Measurements from ENCODE around the gene TNIP1. TPM values are rescaled to one million over a fixed set of nuclear protein-coding genes. Genes with fewer than 3 reads are reported as not detected.

TNIP1 gene
- total RNA-seq, 1 donor from 2014 or later = 114 TPM

DNA sequence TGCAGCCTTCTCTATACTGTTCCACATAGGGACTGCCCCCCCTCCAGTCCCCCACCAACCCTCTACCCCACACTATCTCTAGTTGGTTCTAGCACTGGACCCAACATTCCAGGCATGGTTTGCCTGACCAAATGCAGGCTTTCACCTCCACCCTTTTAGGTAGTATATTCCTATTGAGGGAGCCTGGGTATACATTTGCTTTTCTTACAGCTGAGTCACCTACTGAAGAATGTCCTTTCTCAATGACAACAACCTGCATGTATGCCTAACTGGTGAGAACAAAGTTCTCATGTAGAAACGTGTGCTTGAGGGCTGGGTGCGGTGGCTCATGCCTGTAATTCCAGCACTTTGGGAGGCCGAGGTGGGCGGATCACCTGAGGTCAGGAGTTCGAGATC lies 8.2 kb downstream of the TNIP1 start:
- DNase-seq (ENCODE audit: missing footprints) (no peak), ATAC-seq (no peak)
- intact Hi-C loops (cut with DNase I) = no loop called here

- DNase-seq (ENCODE audit: missing footprints) (no peak), ATAC-seq (no peak)
- intact Hi-C loops (cut with DNase I) = no loop called here
Measured at GRCh38 chr5:151071848-151072629, 8.8 kb downstream of the TNIP1 start.

GRCh38 chr5:151071021-151071420 lies 9.8 kb downstream of the TNIP1 start:
- no peak for ATAC-seq
- DNase-seq (ENCODE audit: missing footprints) = no peak
- intact Hi-C loops (cut with DNase I) = no loop called here

DNA sequence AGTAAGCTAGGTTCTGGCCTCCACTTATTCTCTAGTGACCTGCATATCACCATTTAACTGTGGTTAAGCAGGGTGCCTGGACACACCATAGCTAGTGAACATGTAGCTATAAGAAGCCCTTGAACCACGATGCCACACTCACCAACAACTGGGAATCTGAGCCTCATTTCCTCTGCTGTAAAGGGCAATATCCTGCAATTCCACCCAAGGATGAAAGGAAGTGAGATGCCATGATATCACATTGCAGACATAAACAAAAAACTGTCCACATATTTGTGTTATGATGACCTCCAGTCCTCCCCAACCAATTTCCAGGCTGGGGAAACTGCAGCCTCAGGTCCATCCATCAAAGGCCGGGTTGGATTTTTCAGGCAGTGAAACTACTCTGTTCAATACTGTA lies 10.4 kb downstream of the TNIP1 start:
- intact Hi-C loops (cut with DNase I) = no loop called here

DNA sequence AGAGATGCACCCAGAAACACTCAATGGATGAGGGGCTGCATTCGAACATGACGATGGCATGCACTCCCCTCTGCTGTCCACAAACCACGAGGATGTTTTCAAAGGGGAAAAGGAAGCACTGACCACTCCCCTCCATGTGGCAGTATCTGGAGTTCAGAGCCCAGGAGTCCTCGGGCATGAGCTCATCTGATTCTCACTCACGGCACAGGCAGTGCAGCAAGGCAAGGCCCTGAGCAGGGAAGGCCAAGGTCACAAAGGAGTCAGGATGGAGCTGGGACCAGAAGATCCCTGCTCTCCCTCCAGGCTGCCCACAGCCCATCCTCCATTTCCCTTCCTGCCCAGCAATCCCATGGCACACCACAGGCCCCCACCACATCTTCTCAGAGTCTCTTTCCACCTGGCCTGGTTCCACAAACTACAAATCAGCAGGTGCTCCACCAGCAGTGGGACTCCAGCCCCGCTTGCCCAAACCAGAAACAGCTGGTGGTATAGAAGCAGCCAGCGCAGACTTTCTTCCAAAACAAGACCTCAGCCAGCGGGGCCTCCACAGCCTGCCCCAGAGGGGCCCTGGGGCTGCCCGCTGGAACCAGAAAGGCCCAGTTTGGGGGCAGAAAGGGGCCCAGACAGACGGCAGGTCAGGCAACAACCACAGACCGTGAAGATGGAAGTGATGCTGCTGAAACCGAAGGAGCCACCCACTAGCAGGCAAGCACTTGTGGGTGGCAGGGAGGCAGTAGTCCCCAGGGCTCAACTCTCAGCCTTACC lies 12.2 kb downstream of the TNIP1 start:
- ATAC-seq = peak; percentile 29
- no peak for DNase-seq (ENCODE audit: missing footprints)
- intact Hi-C loops (cut with DNase I) = no loop called here

More for the DNA sequence above, 10.4 kb downstream of the TNIP1 start:
- no peak for ATAC-seq
- DNase-seq (ENCODE audit: missing footprints) = no peak

DNA sequence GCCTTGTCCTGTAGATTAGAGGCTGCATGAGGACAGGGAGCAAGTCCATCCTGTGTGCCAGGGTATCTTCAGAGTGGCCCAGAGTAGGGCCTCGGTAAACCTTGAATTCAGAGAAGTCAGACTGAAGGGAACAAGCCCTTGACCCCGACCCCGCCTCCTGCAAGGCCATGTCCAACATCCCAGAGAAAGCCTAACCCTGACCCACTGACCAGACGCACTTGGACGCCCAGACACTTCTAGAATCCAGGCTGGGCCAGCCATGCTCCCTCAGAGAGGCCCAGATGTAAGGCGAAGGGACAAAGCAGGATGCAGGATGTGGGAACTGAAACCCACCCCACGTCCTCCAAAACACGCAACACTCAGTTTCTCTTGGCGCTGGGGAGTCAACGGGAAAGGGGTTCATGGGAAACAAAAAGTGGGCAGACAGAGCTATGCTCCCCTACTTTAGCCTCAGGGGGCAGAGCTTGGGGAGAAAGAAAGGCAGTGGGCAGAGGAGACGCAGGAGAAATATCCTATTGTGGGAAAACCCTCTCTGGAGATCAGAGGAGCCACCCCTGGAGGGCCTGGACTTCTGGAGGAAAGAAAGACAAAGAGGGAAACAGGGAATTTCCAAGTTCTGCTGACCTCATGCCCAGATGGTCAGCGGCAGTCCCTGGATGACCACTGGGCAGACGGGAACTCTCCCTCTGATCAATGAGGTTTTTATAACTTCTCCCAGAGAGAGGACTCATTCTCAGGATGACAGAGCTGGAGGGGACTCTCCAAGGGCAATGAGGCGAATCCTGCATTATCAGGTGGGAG lies 13.0 kb downstream of the TNIP1 start:
- intact Hi-C loops (cut with DNase I) = no loop called here
- DNase-seq (ENCODE audit: missing footprints) (no peak), ATAC-seq (no peak)

DNA sequence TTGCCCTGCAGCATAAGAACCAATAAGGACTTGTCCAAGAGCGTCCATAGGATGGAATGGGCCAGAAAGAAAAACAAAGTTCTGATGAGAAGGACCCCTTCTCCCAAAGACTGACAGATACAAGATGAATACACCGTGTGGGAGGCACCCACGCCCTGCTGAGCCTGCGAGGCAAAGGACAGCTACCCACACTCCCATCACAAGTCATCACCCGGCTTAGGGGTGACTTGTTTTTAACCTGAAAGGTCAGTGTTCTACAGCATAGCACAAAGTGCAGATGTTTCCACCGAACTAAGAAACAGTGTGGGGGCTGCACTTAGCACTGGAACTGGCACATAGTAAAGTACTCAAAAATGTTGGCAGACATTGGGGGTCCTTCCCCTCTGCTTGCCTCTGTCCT lies 13.9 kb downstream of the TNIP1 start:
- ATAC-seq = no peak
- intact Hi-C loops (cut with DNase I) = no loop called here

GRCh38 chr5:151065609-151066008 lies 15.2 kb downstream of the TNIP1 start:
- ATAC-seq = no peak
- intact Hi-C loops (cut with DNase I) = no loop called here
- DNase-seq (ENCODE audit: missing footprints) = no peak

More for the DNA sequence above, 13.9 kb downstream of the TNIP1 start:
- DNase-seq (ENCODE audit: missing footprints) = no peak

DNA sequence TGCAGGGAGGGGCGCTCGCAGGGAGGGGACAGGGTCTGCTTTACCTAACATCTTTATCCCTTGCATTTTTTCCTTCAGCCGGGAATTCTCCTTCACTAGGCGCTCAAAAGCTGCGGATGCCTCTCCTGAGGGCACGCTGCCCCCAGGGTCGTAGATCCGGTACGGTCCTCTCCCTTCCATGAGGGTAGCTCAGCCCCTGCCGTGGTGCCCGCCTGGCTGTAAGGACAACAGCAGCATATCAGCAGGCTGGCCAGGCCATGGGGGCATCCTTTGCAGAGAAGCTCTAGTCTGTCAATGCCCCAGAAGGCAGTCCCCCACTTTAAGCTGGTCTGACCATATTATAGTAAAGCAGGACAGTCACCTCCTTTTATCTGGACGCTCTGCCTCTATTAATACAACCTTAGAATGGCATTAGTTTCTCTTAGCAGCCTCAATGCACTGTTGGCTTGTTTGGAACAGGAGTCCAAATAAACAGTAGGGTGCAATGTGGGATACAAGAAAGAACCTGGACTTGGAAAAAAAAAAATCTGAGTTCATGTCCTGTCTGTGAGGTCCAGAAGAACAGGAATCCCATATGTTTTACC lies 15.8 kb downstream of the TNIP1 start:
- ATAC-seq (no peak), DNase-seq (ENCODE audit: missing footprints) (no peak)
- intact Hi-C loops (cut with DNase I) = loop anchor here (5.0 kb wide), 1 partner anchor 172 kb away; no protein-coding TSS in a partner anchor

GRCh38 chr5:151063142-151063989 lies 17.5 kb downstream of the TNIP1 start:
- intact Hi-C loops (cut with DNase I) = loop anchor here (2.0 to 5.0 kb wide), 2 partner anchors 17 to 174 kb away; partner anchors contain the start of gene TNIP1
- no peak for DNase-seq (ENCODE audit: missing footprints)

GRCh38 chr5:151062405-151063141 lies 18.3 kb downstream of the TNIP1 start:
- intact Hi-C loops (cut with DNase I) = loop anchor here (2.0 to 5.0 kb wide), 2 partner anchors 18 to 175 kb away; partner anchors contain the start of gene TNIP1
- no peak for ATAC-seq

More at GRCh38 chr5:151063142-151063989, 17.5 kb downstream of the TNIP1 start:
- ATAC-seq = peak; percentile 66

DNA sequence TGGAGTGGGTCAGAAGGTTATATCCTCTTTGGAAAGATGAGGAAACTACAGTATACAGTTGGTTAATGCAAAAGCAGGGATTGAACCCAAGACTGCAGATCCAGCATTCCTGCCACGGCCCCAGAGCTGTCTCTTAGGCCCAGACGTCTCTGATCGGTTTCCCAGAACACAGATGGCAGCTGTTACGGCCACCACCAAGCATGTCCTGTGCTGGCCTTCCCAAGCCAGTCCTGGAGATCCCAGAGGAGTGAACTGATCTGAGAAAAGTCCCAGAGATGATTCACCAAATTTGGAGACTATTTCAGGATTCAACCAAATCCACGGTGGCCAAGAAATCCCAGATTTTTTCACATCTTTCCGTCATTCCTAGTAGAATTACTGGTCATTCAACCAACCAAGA lies 20.1 kb downstream of the TNIP1 start:
- DNase-seq (ENCODE audit: missing footprints) = no peak
- intact Hi-C loops (cut with DNase I) = loop anchor here (5.0 kb wide), 1 partner anchor 177 kb away; no protein-coding TSS in a partner anchor
- peak; percentile 29 for ATAC-seq

More at GRCh38 chr5:151062405-151063141, 18.3 kb downstream of the TNIP1 start:
- DNase-seq (ENCODE audit: missing footprints) = no peak

DNA sequence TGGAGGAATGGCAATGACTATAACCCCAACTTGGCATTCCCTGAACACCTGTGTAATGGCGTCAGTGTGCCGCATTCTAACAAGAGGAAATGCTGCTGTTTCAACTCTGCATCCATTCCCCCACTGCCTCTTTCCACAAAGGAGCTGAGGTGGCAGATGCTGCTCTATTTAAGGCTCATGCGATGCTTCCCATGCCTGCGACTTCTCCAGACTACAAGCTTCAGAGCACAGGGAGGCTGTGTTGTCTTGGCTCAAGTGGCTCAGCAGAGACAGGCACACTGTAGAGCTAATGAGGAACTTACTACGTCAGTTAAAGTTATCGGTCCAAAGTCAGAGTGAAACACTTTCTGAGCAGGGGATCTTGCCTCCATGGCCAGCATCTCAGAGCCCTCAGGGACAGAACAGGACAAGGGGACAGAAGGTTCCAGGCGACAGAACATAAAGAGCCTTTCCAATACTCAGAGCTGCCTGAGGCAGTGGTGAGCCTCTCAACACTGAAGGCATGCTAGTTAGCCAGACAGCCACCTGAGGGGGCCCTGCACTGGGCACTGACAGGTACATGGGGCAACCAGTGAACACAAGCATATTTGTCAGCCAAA lies 21.8 kb downstream of the TNIP1 start:
- ATAC-seq (peak; percentile 23), DNase-seq (ENCODE audit: missing footprints) (no peak)
- intact Hi-C loops (cut with DNase I) = no loop called here

DNA sequence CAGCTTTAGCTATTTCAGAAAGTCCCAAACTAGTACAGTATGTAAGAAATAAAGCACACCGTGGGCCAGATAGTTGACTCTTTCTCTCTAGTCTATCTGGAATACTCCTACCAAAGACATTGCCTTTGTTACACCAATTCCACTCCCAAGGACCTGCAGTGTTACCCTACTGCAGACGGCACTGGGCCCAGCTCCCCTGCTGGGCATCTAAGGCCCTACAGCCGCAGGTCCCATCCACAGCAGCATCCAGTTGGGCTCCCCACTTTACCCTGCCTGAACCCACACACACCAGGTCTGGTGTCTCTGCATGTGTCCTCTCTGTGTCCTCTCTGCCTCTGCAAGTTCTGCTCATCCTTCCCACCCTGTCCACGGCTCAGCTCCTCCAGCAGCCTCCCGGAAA lies 22.5 kb downstream of the TNIP1 start:
- intact Hi-C loops (cut with DNase I) = no loop called here

DNA sequence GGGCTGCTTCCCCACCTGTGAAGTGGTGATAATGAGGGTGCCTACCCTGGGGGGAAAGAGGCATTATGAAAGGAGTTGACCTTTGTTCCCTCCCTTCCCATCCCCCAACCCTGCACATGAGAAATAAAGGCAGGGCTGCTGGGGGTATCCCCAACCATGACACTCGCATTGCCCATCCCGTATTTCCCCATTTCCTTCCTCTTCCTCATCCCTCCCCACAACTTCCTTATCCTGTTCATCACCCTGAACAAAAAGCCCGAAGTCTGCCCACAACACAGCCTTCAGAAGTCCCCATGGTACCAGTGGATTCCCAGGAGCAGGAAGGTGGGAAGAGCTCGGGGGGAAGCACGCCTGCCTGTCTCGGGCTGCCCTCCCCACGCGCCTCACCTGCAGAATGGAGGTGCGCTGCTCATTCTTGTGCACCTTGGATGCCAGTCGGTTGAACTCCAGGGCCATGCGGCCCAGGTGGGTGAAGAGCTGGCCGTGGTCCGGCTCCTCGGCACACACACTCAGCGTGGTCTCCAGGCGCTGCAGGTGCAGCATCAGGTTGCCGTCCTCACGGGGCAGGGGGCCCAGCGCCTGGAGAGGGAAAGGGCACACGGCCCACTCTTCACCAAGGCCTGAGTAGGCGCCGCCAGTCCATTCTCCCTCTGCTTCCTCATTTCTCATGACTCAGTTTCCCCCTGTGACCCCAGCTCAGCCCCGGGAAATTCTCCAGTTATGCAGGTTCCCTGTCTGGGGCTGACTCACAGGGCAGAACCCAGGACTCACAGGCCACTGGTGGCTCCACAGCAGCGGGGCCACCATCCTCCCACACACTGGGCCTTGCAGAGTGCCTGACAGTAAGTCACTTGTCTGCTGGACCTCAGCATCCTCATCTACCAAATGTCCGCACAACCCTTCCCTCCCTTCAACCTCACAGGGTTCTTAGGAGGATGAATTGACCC lies 24.2 kb downstream of the TNIP1 start:
- no peak for ATAC-seq
- peak; percentile 58 for DNase-seq (ENCODE audit: missing footprints)
- intact Hi-C loops (cut with DNase I) = no loop called here

More for the DNA sequence above, 22.5 kb downstream of the TNIP1 start:
- DNase-seq (ENCODE audit: missing footprints) (no peak), ATAC-seq (no peak)

DNA sequence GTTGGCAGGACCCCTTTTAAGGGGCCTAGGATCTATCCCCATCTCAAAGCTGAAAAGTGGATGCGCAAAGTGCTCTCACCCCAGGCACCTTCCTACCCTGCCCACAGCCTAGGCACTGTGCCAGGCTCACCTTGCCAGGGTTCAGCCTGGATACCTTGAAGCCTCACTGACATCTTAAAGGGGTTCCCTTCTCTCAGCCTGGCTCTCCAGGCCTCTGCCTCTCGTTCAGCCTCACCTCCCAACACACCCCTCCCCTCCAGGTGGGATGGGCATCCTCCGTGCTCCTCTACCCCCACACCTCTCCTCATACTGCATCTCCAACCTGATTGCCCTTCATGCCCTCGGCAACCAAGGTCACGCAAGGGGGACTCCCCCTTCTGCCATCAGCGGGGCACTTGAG lies 25.5 kb downstream of the TNIP1 start:
- DNase-seq (ENCODE audit: missing footprints) (no peak), ATAC-seq (no peak)
- intact Hi-C loops (cut with DNase I) = no loop called here

Data from Right ventricle myocardium inferior (tissue), 1 donor.